ENCODE data around the gene LSAMP. TPM values are rescaled to one million over a fixed set of nuclear protein-coding genes. Genes with fewer than 3 reads are reported as not detected.
"Not testable (repeated sequence)": the region's sequence is repeated elsewhere in the genome, so short reads cannot be mapped to it uniquely, and the experiment has no call there.

Gene LSAMP
- total RNA-seq, 1 donor from 2014 or later = not detected

- no peak for DNase-seq
Measured at GRCh38 chr3:116238846-116239565, 206.3 kb downstream of the LSAMP start.

- no peak for DNase-seq
Measured at GRCh38 chr3:116233711-116234357, 211.5 kb downstream of the LSAMP start.

DNA sequence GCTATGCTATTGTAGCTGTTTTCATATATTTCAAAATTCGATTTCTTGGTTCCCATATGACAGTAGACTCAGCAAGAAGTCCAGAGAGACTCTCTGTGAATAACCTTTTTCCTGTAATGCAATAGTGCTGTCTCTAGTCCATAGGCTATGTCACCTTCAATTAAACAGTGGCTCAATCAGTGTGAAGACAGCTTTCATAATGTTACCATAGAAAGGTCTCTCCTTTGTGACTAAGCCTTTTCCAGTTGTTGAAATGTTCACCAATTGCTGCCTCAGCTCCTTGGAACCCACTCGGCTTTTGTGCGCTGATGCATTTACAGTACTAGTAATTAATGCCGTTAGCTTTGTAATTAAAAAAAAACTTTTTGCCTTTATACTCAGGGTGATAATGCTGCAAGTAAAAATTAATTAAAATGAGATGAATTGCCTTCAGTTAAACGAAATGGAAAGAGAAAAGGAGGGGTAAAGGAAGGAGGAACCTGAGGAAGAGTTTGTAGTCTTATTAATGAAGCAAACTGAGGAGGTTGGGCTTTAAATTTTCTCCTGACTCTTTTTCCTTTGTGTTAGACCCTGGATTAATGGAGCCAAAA lies 214.8 kb downstream of the LSAMP start:
- no peak for DNase-seq

DNA sequence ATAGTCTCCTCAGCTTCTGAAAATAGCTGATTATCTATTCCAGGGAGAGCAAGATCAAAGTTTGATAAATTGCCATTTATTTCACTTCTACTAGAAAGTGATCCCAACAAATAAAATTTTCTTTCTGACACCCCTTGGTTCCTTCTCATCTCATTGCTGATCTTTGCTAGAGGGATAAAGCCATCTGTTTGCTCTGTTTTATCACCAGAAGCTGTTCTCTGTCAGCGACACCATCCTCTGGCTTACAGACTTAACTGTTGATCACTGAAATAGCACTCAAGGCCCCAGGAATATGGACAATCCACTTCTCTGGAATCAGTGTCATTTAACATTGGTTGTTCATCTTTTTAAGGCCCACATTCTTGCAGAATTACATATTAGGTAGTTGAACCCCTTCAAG lies 219.0 kb downstream of the LSAMP start:
- no peak for DNase-seq

DNA sequence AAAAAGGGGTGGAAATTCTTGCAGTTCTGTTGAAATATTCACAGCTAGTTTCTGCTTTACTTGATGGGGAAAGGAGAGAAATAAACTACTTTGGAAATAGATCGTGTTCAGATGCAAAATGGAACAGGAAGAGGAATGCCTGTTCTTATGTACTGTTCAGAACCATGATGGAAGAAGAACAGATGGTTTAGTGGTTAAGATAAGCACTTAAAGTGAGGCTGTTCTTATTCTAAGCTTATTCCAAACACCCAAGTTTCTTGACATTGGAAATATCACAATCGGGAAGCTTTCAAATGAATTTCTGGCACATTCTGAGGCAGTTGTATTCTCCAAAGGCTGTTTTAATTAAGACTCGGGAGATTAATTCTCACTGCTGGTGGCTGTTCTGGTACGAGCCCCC lies 228.5 kb downstream of the LSAMP start:
- DNase-seq = no peak

GRCh38 chr3:116211901-116212300 lies 233.4 kb downstream of the LSAMP start:
- no peak for DNase-seq

DNA sequence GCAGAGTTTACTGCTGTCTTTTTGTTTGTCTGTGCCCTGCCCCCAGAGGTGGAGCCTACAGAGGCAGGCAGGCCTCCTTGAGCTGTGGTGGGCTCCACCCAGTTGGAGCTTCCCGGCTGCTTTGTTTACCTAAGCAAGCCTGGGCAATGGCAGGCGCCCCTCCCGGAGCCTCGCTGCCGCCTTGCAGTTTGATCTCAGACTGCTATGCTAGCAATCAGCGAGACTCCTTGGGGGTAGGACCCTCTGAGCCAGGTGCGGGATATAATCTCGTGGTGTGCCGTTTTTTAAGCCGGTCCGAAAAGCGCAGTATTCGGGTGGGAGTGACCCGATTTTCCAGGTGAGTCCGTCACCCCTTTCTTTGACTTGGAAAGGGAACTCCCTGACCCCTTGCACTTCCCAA lies 236.5 kb downstream of the LSAMP start:
- DNase-seq = not testable (repeated sequence)

DNA sequence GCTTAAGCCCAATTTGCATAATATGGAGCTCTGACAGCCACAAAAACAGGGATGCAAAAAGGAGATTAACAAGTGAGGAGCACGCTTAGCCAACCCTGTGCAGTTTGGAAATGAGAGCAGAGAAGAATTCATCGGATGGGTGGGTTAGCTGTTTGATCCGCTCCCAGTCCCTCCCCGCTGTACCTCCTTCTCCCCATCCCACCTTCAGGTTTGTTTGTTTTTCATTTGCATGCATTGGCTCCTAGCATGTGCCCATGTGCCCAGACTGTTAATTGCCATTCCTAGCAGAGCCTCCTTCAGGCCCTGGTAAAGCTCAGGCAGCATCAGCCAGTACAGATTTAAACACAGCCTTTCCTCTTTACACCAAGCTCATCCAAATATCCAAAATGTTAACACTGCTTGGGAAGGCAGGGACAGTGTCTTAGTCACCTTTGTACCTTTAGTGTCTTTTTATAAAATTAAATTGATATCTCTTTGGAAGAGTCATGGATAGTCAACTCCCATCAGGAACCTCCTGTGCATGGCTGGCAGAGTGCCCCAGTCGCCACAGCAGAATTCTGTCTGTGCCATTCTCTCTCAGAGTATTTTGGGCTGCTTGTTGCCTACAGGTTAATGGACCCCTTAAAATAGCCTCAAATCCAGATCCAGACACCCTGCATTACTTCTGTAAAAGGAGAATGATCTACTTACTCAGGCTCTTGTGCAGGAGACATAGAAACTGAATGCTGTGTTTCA lies 244.2 kb downstream of the LSAMP start:
- no peak for DNase-seq

DNA sequence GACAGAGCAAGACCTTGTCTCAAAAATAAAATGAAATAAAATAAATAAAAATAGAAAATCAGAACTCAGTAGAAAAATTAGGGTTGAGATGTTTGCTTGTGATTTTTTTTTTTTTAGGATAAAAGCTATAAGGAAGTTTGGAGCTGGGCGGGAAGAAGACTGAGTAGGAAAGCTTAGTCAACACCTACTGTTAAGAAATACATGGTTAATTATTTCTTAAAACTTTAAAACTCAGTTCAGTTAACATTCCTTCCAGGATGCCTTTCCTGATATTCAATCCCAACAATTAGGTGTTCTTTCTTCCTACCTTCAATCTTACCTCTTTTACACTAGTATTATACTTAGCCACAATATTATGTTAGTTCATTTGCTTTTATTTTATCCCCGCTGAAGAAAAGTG lies 246.2 kb downstream of the LSAMP start:
- DNase-seq = no peak

DNA sequence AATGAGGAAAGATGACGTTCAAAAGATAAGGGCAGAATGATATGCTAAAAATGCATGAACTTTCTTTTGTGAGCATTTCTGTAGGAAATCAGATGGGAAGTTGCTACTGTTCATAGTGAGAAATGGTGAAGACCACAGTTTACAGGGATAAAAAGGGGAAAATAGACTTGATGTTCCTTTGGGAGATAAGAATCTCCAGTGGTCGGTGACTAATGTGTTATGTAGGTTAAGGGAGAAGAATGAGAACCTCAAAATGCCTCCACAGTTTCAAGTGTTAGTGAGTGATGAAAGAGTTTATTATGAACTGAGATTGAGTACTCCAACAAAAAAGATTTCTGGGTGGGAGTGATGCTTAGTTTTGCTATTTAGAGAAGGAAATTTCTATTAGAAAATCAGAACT lies 247.2 kb downstream of the LSAMP start:
- no peak for DNase-seq

GRCh38 chr3:116192464-116192863 lies 252.8 kb downstream of the LSAMP start:
- no peak for DNase-seq

- no peak for DNase-seq
Measured at GRCh38 chr3:116191409-116191808, 253.9 kb downstream of the LSAMP start.

GRCh38 chr3:116190095-116190494 lies 255.2 kb downstream of the LSAMP start:
- no peak for DNase-seq

DNA sequence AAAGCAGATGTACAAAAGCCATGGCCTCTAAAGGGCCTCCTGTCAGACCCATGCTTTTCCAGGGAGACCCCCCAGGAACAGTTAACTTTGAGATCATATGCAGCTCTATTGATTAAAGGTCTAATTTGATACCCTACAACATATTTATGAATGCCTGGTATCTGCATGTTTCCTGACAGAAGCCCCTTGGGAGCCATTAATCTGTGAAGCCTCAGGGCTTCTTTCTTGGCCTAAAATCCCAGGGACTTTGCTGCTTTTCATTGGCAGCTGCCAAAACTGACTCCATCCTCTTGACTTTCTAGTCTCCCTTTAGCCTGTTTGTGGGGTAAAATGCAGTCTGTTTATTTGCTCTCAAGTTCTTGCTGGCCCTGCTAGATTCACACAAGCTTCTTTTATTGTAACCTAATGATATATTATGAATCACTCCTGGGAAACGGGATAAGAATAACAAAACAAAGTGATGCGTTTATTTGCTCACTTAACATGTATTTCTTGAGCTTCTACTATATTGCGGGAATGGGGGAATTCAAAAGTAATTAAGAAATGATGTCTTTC lies 257.0 kb downstream of the LSAMP start:
- DNase-seq = no peak

DNA sequence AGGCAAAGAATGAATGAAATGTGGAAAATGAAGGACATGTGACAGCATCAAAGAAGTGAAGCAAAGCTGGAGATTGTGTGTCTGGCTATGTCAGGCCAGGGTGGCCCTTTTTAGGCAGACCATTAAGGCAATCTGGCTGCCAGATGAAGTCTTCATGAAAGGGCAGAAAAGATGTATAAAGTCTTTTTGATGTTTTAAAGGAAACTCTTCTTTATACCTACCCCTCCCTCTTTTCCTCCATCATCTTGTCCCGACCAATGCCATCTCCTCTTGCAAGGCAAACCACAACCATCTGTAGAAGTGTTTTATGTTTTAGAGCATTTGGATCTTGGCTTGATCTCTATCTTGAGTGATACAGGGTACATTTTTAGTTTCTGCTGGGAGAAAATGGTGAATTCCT lies 259.2 kb downstream of the LSAMP start:
- no peak for DNase-seq

DNA sequence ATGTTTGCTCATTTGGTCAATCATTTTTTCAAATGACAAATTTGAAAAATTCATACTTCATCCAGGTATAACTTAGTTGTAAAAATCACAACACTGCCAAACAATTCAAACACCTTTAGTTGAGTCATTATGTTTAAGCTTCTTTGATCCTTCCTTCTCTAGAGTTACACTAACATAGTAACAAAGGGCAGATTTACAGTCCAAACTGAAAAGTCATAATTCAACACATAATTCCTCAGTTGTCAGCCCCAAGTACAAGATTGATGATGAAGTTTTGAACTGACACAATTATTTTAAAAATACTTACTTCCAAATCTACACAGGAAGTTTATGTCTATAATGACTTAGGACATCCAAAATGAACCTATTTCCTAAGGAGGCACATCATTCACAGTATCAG lies 264.1 kb downstream of the LSAMP start:
- no peak for DNase-seq

DNA sequence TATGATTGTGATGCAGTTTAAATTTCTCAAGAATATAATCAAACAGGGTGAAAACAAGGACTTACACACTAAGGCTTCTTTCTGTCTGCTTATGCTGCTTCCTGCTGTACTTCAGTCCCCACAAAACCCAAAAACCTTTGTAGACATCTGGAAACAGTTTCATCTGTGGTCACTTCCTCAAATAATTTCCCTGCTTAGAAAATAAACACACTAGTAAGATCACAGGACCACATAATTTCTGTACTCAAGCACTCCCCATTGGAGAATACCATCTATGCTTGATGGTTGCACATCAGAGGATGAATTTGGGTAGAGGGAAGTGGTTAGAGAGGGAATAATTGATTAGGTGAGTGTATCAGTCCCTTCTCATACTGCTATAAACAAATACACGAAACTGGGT lies 266.2 kb downstream of the LSAMP start:
- DNase-seq = no peak

- DNase-seq = no peak
Measured at GRCh38 chr3:116176974-116177555, 268.2 kb downstream of the LSAMP start.

- DNase-seq = no peak
Measured at GRCh38 chr3:116166121-116166520, 279.2 kb downstream of the LSAMP start.

DNA sequence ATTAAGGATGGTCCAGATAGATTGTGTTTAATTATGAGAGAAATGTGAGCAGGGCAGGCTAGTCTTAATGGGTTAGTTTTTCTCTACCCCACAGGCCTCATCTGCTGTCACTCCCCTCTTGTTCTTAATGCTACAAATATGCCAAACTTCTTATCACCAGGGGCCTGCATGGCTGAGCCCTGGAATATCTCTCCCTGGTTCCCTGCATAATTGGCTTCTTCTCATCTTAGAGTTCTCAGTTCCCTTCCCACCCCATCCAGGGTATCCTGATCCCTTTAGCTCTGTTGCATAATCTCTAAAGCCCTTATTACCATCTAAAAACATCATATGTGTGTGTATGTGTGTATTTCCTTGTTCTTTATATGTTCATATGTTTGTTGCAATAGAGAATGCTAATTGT lies 279.6 kb downstream of the LSAMP start:
- no peak for DNase-seq

DNA sequence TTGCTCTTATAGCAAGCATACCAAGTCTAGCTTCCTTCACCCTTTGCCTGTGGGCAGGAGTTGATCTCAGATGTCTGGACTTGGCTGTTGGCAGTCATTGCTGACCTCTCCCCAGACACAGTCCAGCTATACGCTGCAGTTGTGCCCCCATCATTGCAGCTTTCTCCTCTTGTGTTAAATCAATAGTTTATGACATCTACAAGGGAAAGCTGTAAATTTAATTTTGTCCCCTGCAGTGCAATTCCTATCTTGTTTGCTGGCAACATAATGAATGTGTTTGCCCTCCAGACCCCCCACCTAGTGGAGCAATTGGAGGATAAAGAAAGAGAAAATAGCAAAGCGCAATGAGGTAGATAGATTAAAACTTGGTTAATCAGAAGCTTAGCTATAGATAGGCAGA lies 280.2 kb downstream of the LSAMP start:
- no peak for DNase-seq

DNA sequence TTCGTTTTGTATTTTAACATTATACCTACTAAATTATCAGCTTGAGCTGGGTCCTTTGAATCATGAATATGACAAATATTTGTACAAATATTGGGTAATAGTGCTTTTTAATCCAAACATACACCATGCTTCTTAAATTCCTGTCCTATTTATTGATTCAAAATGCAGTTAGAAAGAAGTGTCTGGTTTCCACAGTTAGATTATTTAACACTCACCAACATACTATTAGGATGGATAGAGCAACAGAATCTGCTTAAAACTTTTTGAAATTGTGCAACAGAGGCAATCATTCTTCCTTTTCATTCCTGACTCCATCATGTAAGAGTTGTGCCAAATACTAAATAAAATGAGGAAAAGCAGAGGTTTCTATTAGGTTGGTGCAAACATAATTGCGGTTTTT lies 281.2 kb downstream of the LSAMP start:
- DNase-seq = no peak

Measured in dermis blood vessel endothelial cell (primary cell).